Endodermal cell (in vitro differentiated cells): ENCODE measurements around the gene ELAVL3. TPM values are rescaled to one million over a fixed set of nuclear protein-coding genes. Genes with fewer than 3 reads are reported as not detected.
A peak's percentile ranks its signal among the peaks of the same experiment; 100 is the strongest.

Source experiments
- DNase-seq: peaks from one replicate; pipeline ENCODE4 v3.0.0-alpha.2; 2017
- H3K27ac ChIP-seq: 2 replicates; pipeline ENCODE4 v1.5.1; 2013; ENCODE audit warnings: mild to moderate bottlenecking, low read depth, low read length, moderate library complexity
- H3K27me3 ChIP-seq: 2 replicates; pipeline ENCODE4 v1.6.1; 2013; ENCODE audit warnings: mild to moderate bottlenecking, low read length, moderate library complexity; ENCODE audit not compliant: insufficient read depth, control insufficient read depth, poor library complexity, severe bottlenecking
- H3K36me3 ChIP-seq: 2 replicates; pipeline ENCODE4 v1.7.0; 2013; ENCODE audit warnings: mild to moderate bottlenecking, low read length, moderate library complexity; ENCODE audit not compliant: control insufficient read depth, insufficient read depth
- H3K4me1 ChIP-seq: one replicate; pipeline ENCODE4 v1.7.0; 2013; ENCODE audit warnings: low read length; ENCODE audit not compliant: control insufficient read depth, insufficient read depth
- H3K4me3 ChIP-seq: 2 replicates; pipeline ENCODE4 v1.5.1; 2013; ENCODE audit warnings: mild to moderate bottlenecking, low read length, moderate library complexity
- H3K9ac ChIP-seq: 2 replicates; pipeline ENCODE4 v1.6.1; 2013; ENCODE audit warnings: mild to moderate bottlenecking, low read length, moderate library complexity; ENCODE audit not compliant: poor library complexity, severe bottlenecking; ENCODE audit errors: extremely low read depth
- H3K9me3 ChIP-seq: 2 replicates; pipeline ENCODE4 v1.6.1; 2013; ENCODE audit warnings: mild to moderate bottlenecking, low read length, moderate library complexity; ENCODE audit not compliant: control insufficient read depth
- H3K27ac Mint-ChIP-seq: 2 replicates; pipeline ENCODE4 v1.8.0; 2020; ENCODE audit warnings: mixed read lengths
- H3K27me3 Mint-ChIP-seq: 2 replicates; pipeline ENCODE4 v1.8.0; 2021; ENCODE audit warnings: mild to moderate bottlenecking, mixed read lengths; ENCODE audit not compliant: insufficient read depth
- H3K36me3 Mint-ChIP-seq: 2 replicates; pipeline ENCODE4 v1.8.0; 2020; ENCODE audit warnings: low read depth, mixed read lengths
- H3K4me1 Mint-ChIP-seq: 2 replicates; pipeline ENCODE4 v1.8.0; 2020; ENCODE audit warnings: mixed read lengths
- H3K4me3 Mint-ChIP-seq: 2 replicates; pipeline ENCODE4 v1.8.0; 2020; ENCODE audit warnings: mild to moderate bottlenecking, moderate library complexity, mixed read lengths
- H3K9me3 Mint-ChIP-seq: 2 replicates; pipeline ENCODE4 v1.8.0; 2020; ENCODE audit warnings: mild to moderate bottlenecking, mixed read lengths
- CTCF ChIP-seq: fragments of 200-600 bp; sonication (generic); conservative IDR thresholded peaks from 2 replicates; pipeline ENCODE4 v1.5.0; 2021; ENCODE audit warnings: antibody characterized with exemption, mild to moderate bottlenecking
- WGBS, 2 experiments: methylation state at CpG; one replicate each; pipeline versions ENCODE4 v1.1.5 to v1.1.7; 2013; ENCODE audit warnings: missing lambda C conversion rate in 2 of 2, mixed read lengths in 1 of 2; ENCODE audit not compliant: insufficient coverage in 1 of 2, insufficient read length in 1 of 2; 5-methylcytosine and 5-hydroxymethylcytosine counted together
- total RNA-seq, 2 donors: library from RNA; stranded (reverse); fragmentation: NEBNext Ultra II Directional in 1 of 2; extraction: Animal tissue kit (Norgen Biotek cat#: 25700) in 1 of 2; gene quantifications; 2 replicates in 1 of 2; 3 replicates in 1 of 2; pipeline ENCODE4 v1.2.1, GENCODE V29; 2021

The ELAVL3 gene
- total RNA-seq, 2 donors from 2014 or later: 0.55 TPM; not detected in 1

DNA sequence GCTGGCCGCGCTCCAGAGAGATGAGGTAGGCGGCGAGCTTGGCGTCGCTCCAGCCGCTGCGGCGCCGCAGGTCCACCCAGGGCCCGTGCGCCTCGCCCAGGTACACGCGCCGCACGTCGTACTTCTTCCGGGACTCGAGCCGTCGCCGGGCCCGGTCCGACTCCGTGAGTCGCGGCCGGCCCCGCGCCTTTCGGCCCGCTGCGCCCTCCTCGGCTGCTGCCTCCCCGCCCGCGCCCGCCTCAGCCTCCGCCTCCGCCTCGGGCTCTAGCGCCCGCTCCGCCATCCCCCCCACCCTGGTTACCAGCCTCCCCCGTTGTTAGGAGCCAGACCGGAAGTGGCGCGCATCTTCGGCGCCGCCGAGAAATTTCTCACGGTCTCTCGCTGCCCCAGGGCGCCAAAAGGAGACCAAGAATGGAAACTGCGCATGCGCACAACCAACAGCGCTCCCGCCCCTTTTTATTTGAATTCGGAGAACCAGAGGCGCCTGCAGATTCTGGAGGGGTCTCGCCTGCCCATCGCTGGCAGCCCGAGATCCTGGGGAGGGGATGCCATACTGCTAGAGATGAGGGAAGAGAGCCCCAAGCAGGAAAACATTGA, 24.8 kb upstream of the ELAVL3 start, which contains the start of gene ZNF653:
Gene ZNF653 (minus strand): TSS at position 336 of the 597 bp plus-strand sequence. CDS start 53 bp downstream, at position 283.
- H3K4me3 Mint-ChIP-seq: peak within 1 kb of the TSS; percentile 72
- no peak for TF ChIP-seq CTCF
- Histone ChIP-seq H3K36me3 (no peaks in the 10 kb centered on the region), H3K4me1 (no peaks in the 10 kb centered on the region), H3K9ac (peak within 1 kb of the TSS; percentile 87), H3K27ac (peak within 1 kb of the TSS; percentile 96), H3K9me3 (no peaks in the 10 kb centered on the region), H3K27me3 (no peaks in the 10 kb centered on the region), H3K4me3 (peak within 1 kb of the TSS; percentile 81)
- peak within 1 kb of the TSS; percentile 94 for H3K27ac Mint-ChIP-seq
- no peaks in the 10 kb centered on the region for H3K9me3 Mint-ChIP-seq
- DNase-seq: peak; percentile 97
- WGBS, 2 experiments: 0 to 1% methylated on average over 18 to 65 of the region's 65 CpGs
- peaks cover 7% of the 10 kb centered on the region for H3K4me1 Mint-ChIP-seq
- no peaks in the 10 kb centered on the region for H3K27me3 Mint-ChIP-seq
- peaks cover 9% of the 10 kb centered on the region for H3K36me3 Mint-ChIP-seq

DNA sequence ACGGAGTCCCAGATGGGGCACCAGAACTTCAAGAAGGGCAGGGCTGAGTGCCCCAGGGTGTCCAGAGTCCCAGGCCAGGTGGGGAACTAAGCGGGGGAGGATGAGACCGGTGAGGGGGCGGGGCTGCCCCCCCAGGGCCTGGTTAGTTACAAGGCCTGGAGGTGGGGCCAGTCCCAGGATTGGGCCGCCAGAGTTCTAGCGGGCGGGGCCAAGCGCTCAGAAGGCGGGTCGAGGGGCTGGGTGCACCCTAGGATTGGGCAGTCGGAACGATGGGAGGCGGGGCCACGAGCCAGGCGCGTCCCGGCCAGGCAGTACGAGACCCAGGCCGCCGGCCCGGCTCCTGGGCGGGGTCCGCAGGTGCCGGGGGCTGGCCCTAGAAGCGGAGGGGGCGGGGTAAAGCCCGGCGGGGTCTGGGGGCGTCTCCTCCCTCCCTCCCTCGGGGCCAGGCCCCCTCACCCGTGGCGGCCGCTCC, 24.2 kb upstream of the ELAVL3 start:
- Mint-ChIP-seq H3K9me3 (no peaks in the 10 kb centered on the region), H3K4me3 (peak overlapping the region; percentile 72), H3K27me3 (no peaks in the 10 kb centered on the region), H3K27ac (peak overlapping the region; percentile 91), H3K4me1 (peaks cover 7% of the 10 kb centered on the region), H3K36me3 (peaks cover 10% of the 10 kb centered on the region)
- no peaks in the 10 kb centered on the region for H3K9me3 ChIP-seq
- no peak for TF ChIP-seq CTCF
- no peaks in the 10 kb centered on the region for H3K4me1 ChIP-seq
- no peaks in the 10 kb centered on the region for H3K27me3 ChIP-seq
- H3K36me3 ChIP-seq: no peaks in the 10 kb centered on the region
- H3K27ac ChIP-seq: peak overlapping the region; percentile 96
- H3K4me3 ChIP-seq: peak overlapping the region; percentile 81
- WGBS, 2 experiments: 0 to 3% methylated on average over 6 to 33 of the region's 33 CpGs
- H3K9ac ChIP-seq: peak overlapping the region; percentile 87
- DNase-seq: peak; percentile 99

GRCh38 chr19:11504502-11505031, 23.7 kb upstream of the ELAVL3 start:
- Histone ChIP-seq H3K4me3 (peak overlapping the region; percentile 81), H3K9ac (peak overlapping the region; percentile 39), H3K27me3 (no peaks in the 10 kb centered on the region), H3K9me3 (no peaks in the 10 kb centered on the region), H3K27ac (no peak overlapping the region), H3K4me1 (no peaks in the 10 kb centered on the region), H3K36me3 (no peaks in the 10 kb centered on the region)
- no peaks in the 10 kb centered on the region for H3K27me3 Mint-ChIP-seq
- TF ChIP-seq CTCF: no peak
- WGBS, 2 experiments: 68 to 75% methylated on average over 6 to 7 of the region's 7 CpGs
- H3K36me3 Mint-ChIP-seq: peaks cover 15% of the 10 kb centered on the region
- H3K4me3 Mint-ChIP-seq: peak overlapping the region; percentile 72
- H3K9me3 Mint-ChIP-seq: no peaks in the 10 kb centered on the region
- peak overlapping the region; percentile 91 for H3K27ac Mint-ChIP-seq
- H3K4me1 Mint-ChIP-seq: peaks cover 7% of the 10 kb centered on the region
- DNase-seq: no peak
